Glomerular visceral epithelial cell (primary cell): ENCODE data around the gene KDM4C.

ENCODE experiments used
- DNase-seq: peaks from one replicate; pipeline ENCODE4 v3.0.0-alpha.2; 2016; ENCODE audit errors: extremely low spot score

The KDM4C gene

DNA sequence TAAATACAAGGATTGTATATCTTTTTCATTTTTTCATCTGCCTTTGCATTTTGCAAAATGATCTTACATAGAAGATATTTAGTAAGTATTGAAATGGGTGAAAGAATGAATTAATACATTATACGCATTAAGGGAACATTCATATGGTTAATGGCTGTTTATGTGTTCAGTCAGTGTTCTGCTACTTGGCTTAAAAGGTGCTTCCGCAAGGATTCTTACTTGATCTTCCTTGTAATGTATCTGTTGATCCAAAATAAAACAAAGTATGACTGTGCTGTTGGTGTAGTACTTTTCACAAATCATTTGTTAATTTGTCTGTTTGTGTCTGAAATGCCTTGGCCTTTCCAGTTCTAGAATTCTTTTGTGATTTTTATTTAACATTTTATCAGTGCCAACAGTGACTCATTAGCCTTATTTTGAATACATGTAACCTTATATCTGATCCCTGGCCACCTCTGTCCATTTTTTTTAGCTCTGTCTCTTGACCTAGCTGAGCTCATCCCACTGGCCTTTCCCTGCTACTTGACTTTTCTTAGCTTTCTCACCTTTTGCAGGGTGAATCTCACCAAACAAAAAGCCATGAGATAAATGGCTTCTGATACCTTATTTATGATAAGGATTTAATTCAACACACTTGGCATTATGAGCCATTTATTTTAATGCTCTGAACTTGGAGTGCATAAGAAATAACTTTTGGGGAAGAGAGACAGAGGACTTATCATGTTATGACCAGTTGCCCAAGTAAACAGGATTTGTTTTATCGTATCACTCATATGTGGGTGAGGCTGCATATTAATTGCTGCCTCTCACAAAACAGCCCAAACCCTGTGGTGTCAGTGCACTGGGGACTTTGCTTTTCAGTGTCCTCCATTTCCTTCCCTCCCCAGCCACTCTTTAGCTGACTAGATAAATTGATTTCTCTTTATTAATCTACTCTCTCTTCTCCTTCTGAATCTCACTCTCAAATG, 340.3 kb downstream of the KDM4C start:
- DNase-seq: no peak

DNA sequence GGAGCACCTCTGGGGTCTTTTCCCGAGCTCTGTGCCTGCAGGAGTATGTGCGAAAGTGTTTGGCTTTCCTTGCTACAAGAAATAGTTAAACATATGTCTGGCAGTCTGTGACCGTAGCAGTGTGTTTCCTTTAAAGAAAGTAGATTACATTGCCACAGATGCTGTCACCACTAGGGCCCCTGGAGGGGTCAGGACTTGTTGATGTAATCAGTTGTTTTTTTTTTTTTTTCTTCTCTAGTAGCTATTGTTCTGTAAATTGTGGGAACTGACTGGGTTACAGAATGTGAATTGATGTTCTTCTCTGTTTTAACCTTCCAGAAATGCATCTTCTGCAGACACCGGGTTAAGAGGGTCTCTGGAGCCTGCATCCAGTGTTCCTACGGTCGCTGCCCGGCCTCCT, 345.6 kb downstream of the KDM4C start:
- DNase-seq: no peak

DNA sequence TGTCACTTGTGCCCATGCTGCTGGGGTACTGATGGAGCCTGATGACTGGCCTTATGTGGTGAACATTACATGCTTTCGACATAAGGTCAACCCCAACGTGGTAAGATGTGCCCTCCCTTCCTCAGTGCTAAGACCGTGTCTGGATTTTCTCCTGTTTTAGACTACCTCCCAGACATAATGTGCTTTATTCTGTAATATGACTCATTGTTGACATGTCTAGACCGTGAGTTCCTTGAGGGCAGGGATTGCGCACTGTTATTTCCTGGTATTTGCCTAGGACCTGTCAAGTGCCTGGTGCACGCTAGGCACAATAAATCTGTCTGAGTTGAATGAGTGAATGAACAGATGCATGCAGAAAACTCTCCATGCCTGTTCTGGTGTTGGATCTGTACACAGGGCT, 346.0 kb downstream of the KDM4C start:
- DNase-seq: peak; percentile 18

- DNase-seq: no peak
Observed at GRCh38 chr9:7104625-7105024, 346.9 kb downstream of the KDM4C start.

DNA sequence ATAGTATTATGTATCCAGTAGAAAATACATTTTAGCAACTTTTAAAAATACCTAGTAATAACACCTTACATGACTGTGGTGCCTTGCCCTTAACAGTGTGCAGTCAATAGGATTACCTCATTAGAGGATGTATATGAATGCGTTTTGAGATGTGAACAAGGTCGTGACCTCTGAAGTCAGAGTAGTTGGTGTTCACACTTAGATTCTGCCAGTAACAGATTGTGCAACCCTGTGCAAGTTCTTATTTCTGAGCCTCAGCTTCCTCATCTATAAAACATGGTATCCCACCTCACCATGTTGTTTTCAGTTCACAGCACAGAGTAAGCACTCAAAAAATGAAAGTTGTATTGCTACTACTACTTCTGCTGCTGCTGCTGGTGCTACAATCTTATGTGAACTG, 347.3 kb downstream of the KDM4C start:
- no peak for DNase-seq

DNA sequence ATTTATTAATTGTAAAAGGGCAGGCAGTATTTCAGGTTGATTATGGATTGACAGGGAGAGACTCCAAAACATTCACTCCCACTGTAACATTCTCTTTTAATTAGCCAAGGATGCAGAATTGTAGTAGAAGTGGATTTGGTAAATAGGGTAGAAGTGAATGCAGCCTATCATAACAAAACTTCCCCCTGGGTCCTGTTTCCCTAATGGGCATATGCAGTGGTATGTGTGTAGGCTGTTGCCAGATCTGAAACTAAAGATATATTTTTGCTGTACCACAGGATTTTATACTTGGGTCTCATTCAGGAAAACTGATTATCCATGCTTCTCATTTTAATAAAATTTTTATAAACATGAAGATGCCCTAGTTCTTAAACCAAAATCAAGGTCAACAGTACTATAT, 351.2 kb downstream of the KDM4C start:
- no peak for DNase-seq

DNA sequence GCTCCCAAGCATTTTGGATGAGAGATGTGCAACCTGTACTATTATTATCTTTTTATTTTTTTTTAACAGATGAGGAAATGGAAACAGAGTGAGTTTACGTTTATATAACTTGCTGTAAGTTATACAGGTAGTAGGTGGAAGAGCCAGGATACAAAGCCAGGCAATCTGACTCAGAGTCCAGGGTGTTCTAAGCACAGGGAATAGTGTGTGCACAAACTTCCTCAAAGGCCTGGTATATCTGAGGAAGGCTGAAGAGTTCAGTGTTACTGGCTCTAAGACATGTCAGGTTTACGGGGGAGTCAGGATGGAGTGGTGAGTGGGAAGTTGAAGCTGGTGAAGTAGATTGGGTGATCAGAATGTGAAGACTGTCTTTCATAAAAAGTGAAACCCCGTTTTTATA, 353.6 kb downstream of the KDM4C start:
- no peak for DNase-seq

DNA sequence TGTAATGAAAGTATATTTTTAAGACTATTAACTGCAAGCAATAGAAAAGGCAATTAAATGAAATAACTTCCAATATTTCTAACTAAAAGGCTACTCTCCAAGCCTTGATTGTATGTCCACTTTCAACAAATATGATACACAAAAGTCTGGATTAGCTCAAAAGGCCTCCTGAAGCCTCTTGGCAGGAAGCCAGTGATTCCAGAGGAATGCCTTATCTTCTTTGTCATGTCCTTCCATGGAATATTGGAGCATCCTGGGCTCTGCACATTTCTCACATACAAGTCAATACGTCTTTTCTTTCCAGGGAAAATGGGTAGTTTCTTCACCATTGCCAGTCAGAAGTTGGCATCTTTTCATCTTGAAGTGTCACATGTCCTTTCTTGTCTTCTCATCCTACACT, 357.8 kb downstream of the KDM4C start:
- DNase-seq: no peak

DNA sequence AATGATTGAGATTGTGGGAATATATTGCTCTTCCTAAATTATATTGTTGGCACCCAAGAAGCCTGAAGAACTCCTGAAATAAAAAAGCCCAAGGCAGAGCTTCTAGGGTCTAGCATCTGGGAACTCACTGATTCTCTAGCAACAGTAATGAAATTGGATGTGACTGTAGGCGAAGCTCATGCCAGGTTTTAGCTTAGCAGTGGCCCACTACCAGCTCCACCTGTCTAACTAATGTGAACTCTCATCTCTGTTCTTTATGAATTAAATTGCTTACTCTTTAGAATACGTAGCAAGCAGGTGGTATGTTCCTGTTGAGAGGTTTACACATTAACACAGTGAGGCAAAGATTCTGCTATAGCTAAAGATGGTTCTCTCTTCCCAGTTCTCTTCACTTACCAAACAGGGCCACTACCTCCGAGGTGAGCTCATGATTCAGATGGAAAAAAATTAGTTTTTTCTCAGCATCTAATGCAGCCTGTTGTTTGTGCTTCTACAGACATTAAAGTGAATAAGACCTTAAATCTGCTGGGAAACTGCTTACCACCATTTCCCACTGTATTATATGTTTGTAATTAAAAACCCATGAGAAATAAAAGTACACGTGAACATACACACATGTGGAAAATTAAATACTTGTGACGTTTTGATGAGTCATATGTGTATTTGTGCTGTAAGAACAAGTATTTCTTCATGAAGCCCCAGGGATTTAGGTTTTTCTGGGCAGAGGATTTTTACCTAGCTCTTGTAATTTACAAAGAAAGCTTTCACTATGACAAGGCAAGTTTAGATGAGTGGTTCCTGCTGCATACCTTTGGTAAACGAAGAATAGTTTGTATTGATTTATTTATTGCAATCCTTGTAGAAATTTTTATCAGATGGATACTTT, 360.1 kb downstream of the KDM4C start:
- DNase-seq: no peak

DNA sequence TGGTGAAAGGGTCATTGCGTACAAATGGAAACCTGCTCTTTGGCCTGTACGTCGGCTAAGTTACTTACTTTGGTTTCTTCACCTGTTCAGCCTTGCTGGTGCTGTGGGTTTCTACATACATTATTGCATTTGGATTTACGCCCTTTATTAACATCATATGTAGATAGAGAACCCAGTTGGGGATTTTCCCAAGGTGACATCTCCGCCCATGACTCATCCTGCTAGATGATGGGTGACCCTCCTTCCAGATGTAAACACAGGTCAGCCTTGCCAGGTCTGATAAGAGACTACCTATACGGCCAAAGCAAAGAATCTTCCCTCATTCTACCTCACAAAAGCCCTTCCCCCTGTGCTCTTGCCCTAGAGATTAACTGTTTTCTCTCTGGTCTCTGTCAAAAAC, 360.9 kb downstream of the KDM4C start:
- DNase-seq: no peak

DNA sequence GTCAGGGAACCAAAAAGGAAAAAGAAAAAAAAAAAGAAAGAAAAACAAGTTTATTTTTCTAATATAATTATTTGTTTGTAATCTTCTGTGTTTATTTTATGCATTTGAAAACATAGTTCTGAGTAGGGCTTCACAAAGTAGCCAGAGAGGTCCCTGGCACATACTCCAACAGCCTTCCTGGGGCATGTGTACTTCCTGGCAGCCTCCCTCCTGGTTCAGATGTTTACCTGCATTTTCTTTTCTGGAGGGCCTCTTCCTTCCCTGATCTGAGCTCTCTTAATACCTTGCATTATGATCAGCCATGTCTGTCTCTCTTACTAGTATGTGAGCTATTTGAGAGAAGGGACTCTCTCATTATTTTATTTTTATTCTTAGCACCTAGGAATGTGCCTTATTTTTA, 361.8 kb downstream of the KDM4C start:
- no peak for DNase-seq

DNA sequence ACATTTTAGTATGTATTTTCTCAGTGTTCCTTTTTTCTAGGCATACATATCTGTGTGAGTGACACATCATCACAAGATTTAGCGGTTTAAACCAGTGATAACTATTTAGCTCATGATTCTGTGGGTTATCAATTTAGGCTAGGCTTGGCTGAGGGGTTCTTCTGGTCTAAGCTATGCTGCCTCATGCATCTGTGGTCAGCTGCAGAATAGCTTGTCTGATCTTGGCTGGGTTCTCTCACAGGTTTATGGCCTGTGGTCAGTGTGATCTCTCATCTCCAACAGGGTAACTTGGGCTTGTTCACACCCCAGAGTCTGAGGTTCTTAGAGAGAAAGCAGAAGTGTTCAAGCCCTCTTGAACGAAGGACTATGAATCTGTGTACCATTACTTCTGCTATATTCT, 363.3 kb downstream of the KDM4C start:
- peak; percentile 53 for DNase-seq

DNA sequence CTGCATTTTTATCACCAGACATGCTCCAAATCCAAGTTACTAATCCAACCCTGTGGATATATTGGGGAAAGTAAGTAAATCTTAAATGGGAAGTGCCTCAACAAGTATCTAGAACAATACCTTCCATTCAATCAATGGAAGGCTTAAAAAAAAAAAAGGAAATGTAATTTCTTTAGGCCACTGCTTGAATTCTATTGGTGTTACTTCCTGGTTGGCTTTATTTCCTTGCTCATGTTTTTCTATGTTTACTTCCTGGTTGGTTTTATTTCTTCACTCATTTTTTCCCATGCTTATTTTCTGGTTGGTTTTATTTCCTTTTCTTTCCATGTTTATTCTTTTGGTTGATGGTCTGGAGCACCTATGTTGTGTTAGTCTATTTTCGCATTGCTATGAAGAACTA, 363.9 kb downstream of the KDM4C start:
- DNase-seq: no peak

- DNase-seq: peak; percentile 49
Observed at GRCh38 chr9:7123743-7124142, 366.0 kb downstream of the KDM4C start.

GRCh38 chr9:7125231-7125630, 367.5 kb downstream of the KDM4C start:
- no peak for DNase-seq

- peak; percentile 38 for DNase-seq
Observed at GRCh38 chr9:7129391-7129790, 371.6 kb downstream of the KDM4C start.

DNA sequence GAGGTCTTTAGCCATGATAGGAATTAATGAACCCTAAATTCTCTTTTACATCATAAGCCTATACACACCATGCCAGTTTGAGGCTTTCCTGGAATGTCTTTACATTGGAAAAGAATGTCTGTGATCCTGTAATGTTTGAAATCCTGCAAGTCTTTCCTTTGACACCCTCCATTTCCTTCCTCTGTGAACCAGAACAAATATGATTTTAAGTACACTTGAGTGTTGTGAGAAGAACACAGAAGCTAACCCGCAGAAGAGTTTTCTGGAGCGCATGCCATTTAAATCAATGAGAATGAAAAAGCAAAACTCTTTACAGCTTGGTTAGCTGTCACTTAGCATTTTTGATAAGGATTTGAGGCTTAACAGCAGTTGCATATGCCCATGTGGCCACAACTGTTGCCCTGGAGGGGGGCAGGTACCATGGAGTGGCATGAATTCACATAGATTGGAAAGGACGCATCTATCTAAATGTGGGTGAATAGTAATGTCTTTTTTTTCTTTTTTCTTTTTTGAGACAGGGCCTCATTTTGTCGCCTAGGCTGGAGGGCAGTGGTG, 372.6 kb downstream of the KDM4C start:
- DNase-seq: peak; percentile 33

DNA sequence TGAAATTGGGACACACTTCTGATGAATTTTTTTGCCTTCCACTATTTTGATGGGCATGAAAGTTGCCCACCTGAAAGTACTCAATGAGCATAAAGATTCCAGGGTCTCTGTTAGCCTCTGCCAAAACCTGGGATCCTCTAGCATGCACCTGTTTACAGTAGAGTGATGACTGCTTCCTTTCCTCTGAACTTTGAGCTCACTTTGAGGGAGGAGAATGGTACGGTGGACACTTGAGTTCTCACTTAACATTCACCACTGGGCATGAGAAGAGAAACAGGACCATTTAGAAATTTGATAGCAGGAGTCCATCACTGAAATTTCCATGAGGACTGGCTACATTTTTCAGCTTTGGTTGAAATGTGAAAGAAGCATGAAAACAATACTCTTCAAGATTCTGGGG, 374.8 kb downstream of the KDM4C start:
- no peak for DNase-seq

DNA sequence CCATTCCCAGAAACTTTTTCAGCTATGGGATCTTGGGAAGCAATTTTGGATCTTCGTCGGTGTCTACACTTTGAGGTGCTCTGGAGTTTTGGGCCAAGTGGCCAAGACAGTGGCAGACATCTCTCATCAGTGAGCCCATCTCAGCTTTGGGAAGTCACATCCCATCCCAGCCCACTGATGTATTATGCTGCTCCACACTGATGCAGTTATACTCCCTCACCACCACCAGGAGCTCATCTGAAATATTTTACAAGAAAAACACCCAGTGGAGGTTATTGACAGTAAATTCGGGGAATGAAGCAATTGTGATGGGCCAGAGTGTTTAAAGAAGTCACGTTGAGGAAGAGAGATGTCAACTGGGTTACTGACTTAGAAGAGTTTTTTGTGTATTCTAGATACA, 378.0 kb downstream of the KDM4C start:
- no peak for DNase-seq

- DNase-seq: no peak
Observed at GRCh38 chr9:7137040-7137439, 379.3 kb downstream of the KDM4C start.

DNA sequence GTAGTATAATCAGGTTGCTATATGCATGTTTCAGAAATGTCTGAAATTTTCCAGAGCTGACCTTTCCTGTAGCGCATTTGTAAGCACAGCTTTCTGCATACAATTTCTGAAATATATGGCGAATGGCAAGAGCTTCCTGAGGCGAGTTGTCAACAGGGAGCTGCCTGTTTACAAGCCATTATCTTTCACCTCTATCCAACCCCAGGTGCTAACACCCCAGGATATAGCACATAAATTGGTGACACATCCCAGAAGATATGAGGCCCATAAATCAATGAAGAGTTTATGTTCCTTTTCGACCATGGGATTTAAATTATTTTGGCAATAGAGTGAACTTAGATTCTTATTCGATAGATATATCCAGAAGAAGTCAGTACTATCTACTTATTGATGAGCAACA, 379.8 kb downstream of the KDM4C start:
- DNase-seq: no peak

- no peak for DNase-seq
Observed at GRCh38 chr9:7139886-7140285, 382.1 kb downstream of the KDM4C start.
